ENCODE results near the gene USP7.
A peak's percentile ranks its signal among the peaks of the same experiment; 100 is the strongest.
"Not testable (repeated sequence)": the region's sequence is repeated elsewhere in the genome, so short reads cannot be mapped to it uniquely, and the experiment has no call there.

The USP7 gene

GRCh38 chr16:8880839-8881510 is 82.7 kb downstream of the USP7 start:
- DNase-seq (ENCODE audit: low spot score): no peak

DNA sequence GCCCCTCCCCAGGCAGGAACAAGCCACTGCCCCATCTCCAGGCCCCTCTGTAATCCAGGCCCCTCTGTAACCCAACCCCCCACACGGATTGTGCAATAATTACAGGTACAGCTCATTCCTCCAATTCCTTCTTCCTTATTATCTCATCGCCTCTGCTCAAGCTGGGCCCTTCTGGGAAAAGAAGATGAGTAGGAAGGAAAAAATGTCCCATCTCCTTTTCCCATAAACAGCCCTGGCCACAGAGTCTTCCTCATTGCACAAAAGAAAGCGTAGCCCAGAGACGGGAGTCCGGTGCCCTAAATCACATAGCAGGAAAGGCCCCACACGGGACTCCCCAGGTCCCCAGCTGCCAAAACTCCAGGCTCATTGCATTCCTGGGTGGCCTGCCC is 85.2 kb downstream of the USP7 start:
- no peak for DNase-seq (ENCODE audit: low spot score)

DNA sequence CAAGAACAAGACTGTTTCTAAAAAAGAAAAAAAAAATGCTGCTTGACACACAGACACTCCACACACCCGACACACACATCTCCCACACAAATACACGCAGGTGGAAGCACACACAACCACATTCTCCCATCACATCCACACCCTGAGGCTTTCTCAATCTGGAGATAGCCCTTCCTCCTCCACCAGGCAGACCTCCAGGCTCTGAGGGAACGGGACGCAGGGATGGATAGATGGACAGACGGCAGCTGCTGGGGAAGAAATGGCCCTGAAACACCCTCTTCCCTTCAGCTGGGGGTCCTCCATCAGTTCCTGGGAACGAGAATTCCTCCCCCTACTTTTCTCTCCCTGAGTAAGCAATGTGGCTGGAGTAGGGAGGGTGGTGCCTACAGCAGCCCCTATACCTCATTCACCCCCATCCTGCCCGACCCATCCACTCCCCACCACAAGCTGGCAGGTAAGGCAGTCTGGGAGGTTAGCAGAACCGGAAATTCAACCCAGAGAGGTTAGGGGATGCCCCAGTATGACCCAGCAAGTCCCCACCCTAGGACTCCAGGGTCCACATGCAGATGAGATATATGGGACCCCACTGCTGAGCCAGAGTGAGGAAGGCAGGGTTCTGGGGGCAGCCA is 85.7 kb downstream of the USP7 start:
- DNase-seq (ENCODE audit: low spot score): no peak

DNA sequence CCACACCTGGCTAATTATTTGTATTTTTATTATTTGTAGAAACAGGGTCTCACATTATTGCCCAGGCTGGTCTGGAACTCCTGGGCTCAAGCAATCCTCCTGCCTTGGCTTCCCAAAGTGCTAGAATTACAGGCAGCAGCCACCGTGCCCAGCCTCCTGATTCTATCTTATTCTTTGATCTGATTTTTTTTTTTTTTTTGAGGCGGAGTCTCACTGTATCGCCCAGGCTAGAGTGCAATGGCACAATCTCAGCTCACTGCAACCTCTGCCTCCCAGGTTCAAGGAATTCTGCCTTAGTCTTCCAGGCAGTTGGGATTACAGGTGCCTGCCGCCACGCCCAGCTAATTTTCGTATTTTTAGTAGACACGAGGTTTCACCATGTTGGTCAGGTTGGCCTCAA is 88.4 kb downstream of the USP7 start:
- DNase-seq (ENCODE audit: low spot score): not testable (repeated sequence)

DNA sequence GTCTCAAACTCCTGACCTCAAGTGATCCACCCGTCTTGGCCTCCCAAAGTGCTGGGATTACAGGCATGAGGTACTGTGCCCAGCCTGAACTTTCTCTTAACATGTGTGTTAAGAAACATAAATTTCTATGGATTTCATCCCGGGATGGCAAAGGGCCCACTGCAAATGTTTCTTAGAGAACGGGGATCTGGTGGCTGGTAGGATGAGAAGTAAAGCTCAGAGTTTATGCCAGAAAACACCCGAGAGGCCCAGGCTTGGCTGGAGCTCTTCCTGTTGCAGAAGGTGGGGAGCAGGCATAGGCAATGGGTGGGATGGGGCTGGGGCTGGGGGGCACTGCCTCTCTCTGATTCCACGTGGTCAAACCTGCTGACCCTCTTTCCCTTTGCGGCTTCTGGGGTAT is 89.3 kb downstream of the USP7 start:
- DNase-seq (ENCODE audit: low spot score): no peak

DNA sequence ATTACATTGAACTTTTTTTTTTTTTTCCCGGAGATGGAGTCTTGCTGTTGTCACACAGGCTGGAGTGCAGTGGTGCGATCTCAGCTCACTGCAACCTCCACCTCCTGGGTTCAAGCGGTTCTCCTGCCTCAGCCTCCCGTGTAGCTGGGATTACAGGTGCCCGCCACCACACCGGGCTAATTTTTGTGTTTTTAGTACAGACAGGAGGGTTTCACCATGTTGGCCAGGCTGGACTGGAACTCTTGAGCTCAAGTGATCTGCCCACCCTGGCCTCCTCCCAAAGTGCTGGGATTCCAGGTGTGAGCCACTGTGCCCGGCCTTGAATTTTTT is 89.9 kb downstream of the USP7 start:
- not testable (repeated sequence) for DNase-seq (ENCODE audit: low spot score)

- DNase-seq (ENCODE audit: low spot score): no peak
Observed at GRCh38 chr16:8872967-8873865, 90.5 kb downstream of the USP7 start.

GRCh38 chr16:8872071-8872470 is 91.6 kb downstream of the USP7 start:
- DNase-seq (ENCODE audit: low spot score): no peak

GRCh38 chr16:8869988-8870241 is 93.8 kb downstream of the USP7 start:
- not testable (repeated sequence) for DNase-seq (ENCODE audit: low spot score)

DNA sequence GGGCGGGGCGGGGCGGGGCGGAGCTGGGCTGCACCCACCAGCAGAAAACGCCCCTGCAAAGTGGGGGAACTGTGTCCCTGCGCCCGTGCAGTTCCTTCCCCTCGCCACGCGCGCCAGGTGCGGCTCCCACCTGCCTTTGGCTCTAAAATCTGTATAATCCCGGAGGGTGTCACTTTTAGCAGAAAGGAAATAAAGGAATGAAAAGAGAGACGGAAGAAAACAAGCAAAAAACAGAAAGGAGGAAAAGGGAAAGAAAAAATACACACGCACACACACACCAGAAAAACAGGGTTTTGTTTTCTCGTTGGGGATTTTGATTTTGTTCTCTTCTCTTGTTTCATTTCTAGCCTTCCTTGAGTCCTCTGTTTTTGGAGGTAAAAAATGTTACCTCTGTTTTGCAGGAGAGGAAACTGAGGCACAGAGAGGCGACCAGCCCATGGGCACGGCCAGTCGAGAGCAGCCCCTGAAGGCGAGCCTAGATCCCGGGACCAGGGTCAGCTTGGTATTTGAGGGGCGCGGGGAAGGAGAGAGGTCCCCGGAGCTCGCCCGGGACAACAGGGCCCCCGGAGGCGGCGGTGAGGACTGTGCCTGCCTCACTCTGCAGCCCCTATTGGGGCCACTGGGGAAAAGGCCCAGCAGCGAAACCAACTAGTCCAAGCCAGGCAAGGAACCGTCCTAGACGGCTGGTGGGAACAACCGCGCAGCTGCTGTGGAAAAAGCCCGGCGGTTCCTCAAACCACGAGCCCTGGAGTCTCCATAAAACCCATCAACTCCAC is 94.3 kb downstream of the USP7 start:
- DNase-seq (ENCODE audit: low spot score): peak; percentile 55

DNA sequence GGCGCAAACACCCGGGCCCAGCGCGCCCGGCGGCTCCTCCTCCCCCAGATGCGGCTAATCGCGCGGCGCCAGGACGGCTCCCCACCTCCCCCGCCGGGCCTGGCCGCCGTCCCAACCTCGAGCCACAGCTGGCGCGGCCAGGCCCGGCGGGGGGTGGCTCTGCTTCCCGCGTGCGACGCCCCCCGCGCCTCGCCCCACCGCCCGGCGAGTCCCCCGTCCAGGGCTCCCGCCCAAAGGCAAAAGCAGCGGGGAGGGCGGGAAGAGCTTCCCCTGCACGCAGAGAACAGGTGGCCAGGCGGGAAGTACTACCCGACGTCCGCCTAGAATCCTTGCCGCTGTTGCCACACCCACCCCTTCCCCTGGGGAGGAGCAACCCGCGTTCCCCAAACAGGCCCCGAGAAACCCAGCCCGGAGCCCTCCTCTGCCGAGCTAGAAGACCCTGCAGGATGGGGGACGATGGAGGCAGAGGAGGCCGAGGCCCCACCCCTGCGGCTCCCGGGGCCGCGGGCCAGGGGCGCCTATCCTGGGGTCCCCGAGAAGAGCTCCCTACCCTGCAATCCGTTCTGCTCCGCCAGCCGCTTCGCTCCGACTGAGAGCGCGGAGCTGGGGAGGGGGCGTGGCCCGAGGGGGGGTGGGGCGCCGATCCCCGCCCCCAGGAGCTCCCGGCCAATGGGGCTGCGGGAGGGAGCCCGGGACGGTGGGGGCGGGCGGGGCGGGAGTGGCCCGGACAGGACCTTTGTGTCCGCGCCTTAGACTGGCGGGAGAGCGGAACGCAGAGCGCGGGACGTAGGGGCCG is 95.1 kb downstream of the USP7 start, which contains the start of gene CARHSP1:
Gene CARHSP1, minus strand, starts transcription at position 591 of the 796 bp plus-strand sequence. CDS start 9,678 bp downstream, outside the sequence.
- DNase-seq (ENCODE audit: low spot score): peak; percentile 92

- no peak for DNase-seq (ENCODE audit: low spot score)
Observed at GRCh38 chr16:8867932-8868415, 95.7 kb downstream of the USP7 start.

DNA sequence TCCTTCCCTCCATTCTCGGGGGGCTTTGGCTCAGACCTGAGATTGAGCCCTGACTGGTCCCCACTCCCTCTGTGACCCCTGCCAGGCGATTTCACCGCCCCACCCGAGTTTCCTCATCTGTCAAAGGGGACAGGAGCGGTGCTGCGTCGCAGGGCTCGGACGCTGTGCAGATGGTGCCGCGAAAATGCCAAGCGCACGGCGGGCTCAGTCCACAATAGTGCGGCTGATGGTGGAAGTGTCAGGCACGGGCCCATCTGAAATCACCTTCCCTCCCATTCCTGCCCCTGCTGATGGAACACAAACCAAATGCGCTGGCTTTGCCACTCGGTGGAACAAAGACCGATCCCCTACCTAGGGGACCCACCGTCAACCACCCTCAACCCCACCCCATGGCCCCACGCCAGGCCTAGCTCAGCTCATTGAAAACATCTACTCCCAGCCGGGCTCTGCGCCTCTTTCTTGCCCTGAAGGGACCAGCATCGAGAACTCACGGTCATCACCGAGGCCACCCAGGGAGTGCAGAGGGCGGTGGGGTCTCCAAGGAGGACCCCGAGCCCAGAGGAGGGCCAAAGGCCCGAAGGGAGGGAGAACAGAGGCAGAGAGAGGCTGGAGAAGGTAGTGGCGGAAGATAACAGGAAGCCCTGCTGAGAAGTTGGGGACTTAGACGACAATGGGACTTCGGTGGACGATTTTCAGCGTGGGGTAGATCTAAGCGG is 96.3 kb downstream of the USP7 start:
- DNase-seq (ENCODE audit: low spot score): no peak

- DNase-seq (ENCODE audit: low spot score): no peak
Observed at GRCh38 chr16:8866884-8867215, 96.9 kb downstream of the USP7 start.

GRCh38 chr16:8866118-8866883 is 97.4 kb downstream of the USP7 start:
- DNase-seq (ENCODE audit: low spot score): peak; percentile 50

DNA sequence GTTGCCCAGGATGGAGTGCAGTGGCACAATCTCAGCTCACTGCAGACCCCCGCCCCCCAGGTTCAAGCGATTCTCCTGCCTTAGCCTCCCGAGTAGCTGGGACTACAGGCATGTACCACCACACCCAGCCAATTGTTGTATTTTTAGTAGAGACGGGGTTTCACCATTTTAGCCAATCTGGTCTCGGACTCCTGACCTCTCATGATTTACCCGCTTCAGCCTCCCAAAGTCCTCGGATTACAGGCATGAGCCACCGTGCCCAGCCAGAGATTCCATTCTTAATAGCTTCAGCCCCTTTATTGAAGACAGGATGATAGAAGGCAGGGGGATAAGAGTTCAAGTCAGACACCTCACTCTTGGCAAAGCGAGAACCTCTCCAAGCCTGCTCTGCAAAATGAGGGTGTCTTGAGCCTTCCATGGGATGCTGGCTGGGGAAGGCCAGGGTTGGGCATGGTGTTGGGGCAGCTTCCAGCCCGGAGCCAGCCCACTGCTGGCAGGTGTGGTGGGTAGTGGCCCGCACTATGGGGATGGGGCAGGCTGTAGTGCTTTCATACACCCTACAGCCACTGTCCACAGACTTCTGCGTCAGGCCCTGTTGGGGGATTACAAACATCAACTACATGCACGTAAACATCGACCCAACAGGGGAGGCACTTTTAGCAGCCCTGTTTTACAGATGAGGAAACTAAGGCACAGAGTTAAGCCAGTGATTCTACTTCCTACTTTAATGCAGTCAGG is 98.4 kb downstream of the USP7 start:
- no peak for DNase-seq (ENCODE audit: low spot score)

- no peak for DNase-seq (ENCODE audit: low spot score)
Observed at GRCh38 chr16:8864480-8865110, 99.1 kb downstream of the USP7 start.

- DNase-seq (ENCODE audit: low spot score): no peak
Observed at GRCh38 chr16:8863594-8864424, 99.9 kb downstream of the USP7 start.
